Suprapubic skin (tissue), 3 donors: ENCODE results near the gene NCOA5.

Experiments used
- CTCF ChIP-seq, 2 donors: fragments of 200-600 bp in 1 of 2; fragments of 450-650 bp in 1 of 2; sonication (generic) in 1 of 2; IDR thresholded peaks; one replicate each; pipeline ENCODE4 v1.5.1; 2016 to 2019; ENCODE audit warnings: antibody characterized with exemption in 2 of 2, mild to moderate bottlenecking in 1 of 2, moderate library complexity in 1 of 2
- POLR2A ChIP-seq, 2 donors: fragments of 450-650 bp; IDR thresholded peaks; one replicate each; pipeline ENCODE4 v1.6.1; 2017; ENCODE audit warnings: antibody characterized with exemption in 2 of 2, mild to moderate bottlenecking in 2 of 2, moderate library complexity in 2 of 2

GRCh38 chr20:46043556-46043955, 46.2 kb downstream of the NCOA5 start:
- TF ChIP-seq POLR2A (IDR thresholded peaks at IDR 0.05) (no peak), CTCF (IDR thresholded peaks at IDR 0.05) (no peak)
